Prostate gland (tissue), 2 donors: ENCODE measurements around the gene GPR89B.
"Not testable (repeated sequence)": the region's sequence is repeated elsewhere in the genome, so short reads cannot be mapped to it uniquely, and the experiment has no call there.

Source experiments
- CTCF ChIP-seq, 4 experiments: fragments of 200-600 bp in 2 of 4; fragments of 450-650 bp in 2 of 4; sonication (generic) in 2 of 4; IDR thresholded peaks; 1 replicate in 3 of 4; 2 replicates in 1 of 4; pipeline ENCODE4 v1.5.1; 2016 to 2019; ENCODE audit warnings: antibody characterized with exemption in 4 of 4, mild to moderate bottlenecking in 2 of 4, moderate library complexity in 2 of 4
- POLR2A ChIP-seq: fragments of 450-650 bp; IDR thresholded peaks from one replicate; pipeline ENCODE4 v1.6.1; 2016; ENCODE audit warnings: antibody characterized with exemption, mild to moderate bottlenecking
- POLR2AphosphoS5 ChIP-seq: sonication (generic); formaldehyde crosslinking; IDR thresholded peaks from one replicate; pipeline ENCODE4 v1.6.1; 2017; ENCODE audit warnings: antibody characterized with exemption

- not testable (repeated sequence) for TF ChIP-seq CTCF (IDR thresholded peaks at IDR 0.05); POLR2AphosphoS5; POLR2A
Observed at GRCh38 chr1:148032690-148033089, 104.5 kb downstream of the GPR89B start.
